ENCODE measurements around the gene RNF166. TPM values are rescaled to one million over a fixed set of nuclear protein-coding genes. Genes with fewer than 3 reads are reported as not detected.

RNF166 gene
- total RNA-seq, 1 donor from 2014 or later: 17.0 TPM

DNA sequence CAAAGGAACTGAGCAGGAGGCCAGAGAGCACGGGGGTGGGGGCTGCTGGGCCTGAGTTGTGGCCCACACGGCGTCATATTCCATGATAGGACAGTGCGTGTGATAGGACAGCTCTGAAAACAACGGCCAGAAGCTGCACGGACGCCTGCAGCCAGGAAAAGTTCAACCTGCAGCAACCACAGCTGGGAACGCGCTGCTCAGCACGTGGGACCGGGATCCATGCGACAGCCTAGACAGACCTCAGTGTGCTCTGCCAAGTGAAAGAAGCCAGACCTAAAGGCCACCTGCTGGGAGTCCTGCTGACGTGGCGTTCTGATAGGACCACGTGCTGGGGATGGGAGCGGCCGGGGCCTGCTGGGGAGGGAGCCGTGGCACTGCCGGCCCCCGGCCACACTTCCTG, 21.7 kb upstream of the RNF166 start:
- ATAC-seq: peak; percentile 54
- intact Hi-C loops (cut with DNase I): no loop called here
- peak; percentile 63 for DNase-seq (ENCODE audit: missing footprints)

GRCh38 chr16:88726981-88727380, 20.8 kb upstream of the RNF166 start:
- no peak for ATAC-seq
- intact Hi-C loops (cut with DNase I): no loop called here
- peak; percentile 33 for DNase-seq (ENCODE audit: missing footprints)

DNA sequence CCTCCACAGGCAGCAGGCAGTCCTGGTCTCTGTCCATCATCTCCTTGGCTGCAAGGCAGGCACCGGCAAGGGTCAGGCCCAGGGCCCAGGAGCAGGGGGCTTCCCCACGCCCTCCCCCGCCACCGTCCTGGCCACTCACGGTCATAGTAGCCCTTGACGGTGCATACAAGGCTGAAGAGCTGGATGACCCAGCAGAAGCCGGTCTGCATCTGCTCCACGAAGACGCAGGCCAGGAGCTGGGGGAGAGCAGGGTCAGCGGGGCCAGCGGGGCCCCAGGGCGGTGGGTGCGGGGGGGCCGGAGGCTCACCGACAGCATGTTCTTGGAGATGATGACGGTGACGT, 20.2 kb upstream of the RNF166 start:
- intact Hi-C loops (cut with DNase I): no loop called here
- ATAC-seq (no peak), DNase-seq (ENCODE audit: missing footprints) (peak; percentile 65)

GRCh38 chr16:88725609-88726407, 19.6 kb upstream of the RNF166 start:
- intact Hi-C loops (cut with DNase I): no loop called here
- DNase-seq (ENCODE audit: missing footprints): peak; percentile 16
- ATAC-seq: no peak

DNA sequence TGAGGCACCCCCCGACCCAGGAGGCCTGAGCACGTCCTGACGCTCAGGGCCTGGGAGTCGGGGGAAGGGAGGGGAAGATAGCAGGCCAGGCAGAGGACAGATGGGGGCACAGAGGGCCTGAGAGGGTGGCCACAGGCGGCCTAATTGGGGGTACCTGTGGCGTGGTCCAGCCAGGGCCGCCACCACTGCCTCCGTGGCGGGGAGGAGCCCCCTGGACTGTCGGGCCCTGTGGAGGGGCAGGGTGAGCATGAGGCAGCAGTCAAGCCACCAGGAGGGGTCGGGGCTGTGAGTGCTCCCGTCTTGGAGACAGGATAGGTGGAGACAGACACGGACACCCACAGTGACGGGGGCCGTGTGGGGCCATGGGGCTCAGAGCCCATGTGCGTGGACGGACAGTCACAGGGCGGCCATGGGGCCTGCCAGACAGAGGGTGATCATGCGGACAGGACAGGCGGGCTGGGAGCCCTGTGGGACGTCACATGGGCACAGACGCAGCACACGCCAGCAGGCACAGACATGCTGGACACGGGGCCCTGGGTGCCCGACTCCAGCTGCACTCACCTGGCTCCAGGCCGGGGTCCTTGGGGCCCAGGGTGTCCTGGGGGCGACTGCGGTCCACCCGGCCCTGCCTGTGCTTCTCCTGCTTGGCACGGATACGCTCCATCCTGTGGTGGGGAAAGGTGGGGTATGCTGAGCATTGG, 18.8 kb upstream of the RNF166 start:
- DNase-seq (ENCODE audit: missing footprints) (peak; percentile 65), ATAC-seq (no peak)
- intact Hi-C loops (cut with DNase I): no loop called here

- ATAC-seq (no peak), DNase-seq (ENCODE audit: missing footprints) (peak; percentile 27)
- intact Hi-C loops (cut with DNase I): no loop called here
Measured at GRCh38 chr16:88723911-88724310, 17.7 kb upstream of the RNF166 start.

GRCh38 chr16:88723507-88723887, 17.3 kb upstream of the RNF166 start:
- no peak for ATAC-seq

DNA sequence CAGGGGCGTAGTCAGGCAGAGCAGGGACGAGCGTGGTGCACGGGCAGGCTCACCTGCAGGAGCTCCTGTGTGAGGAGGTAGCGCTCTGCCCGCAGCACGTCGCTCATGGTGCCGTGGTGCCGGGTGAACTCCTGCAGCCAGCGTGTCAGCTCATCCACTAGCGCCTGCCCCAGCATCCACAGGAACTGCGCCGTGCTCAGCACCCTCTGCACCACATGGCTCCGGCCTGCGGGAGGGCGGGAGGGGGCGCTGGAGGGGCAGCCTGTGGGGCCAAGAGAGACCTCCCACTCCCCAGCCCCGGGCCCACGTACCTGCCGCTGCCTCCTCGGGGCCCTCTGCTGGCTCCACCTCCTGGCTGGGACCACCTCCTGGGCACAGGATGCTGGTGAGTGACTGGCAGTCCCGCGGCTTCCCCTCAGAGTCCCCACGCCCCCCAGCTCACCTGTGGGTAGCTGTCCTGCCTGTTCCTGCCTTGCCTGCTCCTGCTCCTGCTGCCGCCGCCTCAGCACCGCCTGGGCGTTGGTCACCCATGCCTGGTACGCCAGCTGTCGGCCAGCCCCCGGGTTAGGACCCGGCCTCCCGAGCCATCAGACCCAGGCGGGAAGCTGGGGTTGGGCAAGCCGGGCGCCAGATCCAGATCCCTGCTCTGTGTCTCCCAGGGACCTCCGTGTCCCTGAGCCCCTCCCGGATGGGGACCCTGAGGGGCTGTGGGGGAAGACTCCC, 16.7 kb upstream of the RNF166 start:
- intact Hi-C loops (cut with DNase I): no loop called here

More at GRCh38 chr16:88723507-88723887, 17.3 kb upstream of the RNF166 start:
- intact Hi-C loops (cut with DNase I): no loop called here
- DNase-seq (ENCODE audit: missing footprints): peak; percentile 48

DNA sequence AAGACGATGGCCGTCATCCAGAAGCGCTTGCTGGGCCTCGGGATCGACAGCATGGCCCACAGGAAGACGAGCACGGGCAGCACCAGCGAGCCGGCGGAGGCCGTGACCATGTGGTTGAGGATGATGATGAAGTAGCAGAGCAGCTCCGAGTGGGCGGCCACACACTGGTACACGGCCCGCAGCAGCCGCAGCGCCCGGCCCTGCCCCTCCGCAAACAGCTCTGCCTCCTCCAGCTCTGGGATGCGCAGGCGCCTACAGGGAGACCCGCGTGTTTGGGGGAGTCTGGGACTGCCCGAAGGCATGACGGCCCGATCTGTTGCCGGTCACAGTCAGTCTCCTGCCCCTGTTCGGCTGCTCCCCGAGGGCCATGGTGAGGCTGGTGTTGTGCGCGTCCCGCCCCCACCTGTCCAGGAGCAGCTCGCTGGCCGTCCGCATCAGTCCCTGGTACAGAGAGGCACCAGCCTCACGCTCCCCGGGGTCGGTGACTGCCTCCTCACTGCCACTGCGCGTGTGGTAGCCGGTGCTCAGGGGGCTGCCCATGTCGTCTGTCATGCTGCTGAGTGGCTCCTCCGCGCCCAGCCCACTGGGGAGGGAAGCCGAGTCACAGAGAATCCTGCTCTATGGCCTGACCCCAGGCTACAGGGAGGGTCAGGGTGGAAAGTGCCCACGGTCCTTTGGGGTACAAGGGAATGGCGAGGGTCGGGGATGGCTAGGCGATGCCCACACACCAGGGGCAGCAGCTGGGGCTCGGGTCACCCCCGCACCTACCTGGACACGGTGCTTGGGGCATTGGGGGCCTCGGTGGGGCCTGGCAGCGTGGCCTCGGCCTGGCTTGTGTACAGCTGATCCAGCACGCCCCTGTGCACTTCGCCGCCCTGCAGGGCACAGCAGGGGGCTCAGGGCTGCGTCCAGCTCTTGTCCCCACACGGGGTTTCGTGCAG, 15.9 kb upstream of the RNF166 start:
- ATAC-seq (no peak), DNase-seq (ENCODE audit: missing footprints) (no peak)
- intact Hi-C loops (cut with DNase I): no loop called here

More for the DNA sequence above, 16.7 kb upstream of the RNF166 start:
- peak; percentile 66 for DNase-seq (ENCODE audit: missing footprints)
- no peak for ATAC-seq

DNA sequence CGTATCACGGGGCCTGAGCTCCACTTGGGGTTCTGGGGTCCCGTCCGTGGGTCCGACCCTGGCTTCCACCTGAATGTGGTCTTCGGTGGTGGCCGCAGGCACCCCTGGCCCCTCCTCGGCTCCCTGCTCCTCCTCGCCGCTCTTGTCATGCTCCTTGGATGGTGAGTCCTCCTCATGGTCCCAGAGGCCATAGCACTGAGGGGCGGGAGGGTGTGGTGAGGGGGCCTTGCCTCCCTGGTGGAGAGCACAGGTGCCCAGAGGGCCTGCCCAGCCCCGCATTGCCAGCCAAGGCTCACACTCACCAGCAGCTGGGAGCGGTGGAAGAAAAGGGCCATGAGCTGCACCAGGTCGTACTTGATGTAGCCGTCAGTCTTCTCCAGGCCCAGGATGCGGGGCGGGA, 15.0 kb upstream of the RNF166 start:
- intact Hi-C loops (cut with DNase I): no loop called here
- ATAC-seq: no peak
- DNase-seq (ENCODE audit: missing footprints): no peak

DNA sequence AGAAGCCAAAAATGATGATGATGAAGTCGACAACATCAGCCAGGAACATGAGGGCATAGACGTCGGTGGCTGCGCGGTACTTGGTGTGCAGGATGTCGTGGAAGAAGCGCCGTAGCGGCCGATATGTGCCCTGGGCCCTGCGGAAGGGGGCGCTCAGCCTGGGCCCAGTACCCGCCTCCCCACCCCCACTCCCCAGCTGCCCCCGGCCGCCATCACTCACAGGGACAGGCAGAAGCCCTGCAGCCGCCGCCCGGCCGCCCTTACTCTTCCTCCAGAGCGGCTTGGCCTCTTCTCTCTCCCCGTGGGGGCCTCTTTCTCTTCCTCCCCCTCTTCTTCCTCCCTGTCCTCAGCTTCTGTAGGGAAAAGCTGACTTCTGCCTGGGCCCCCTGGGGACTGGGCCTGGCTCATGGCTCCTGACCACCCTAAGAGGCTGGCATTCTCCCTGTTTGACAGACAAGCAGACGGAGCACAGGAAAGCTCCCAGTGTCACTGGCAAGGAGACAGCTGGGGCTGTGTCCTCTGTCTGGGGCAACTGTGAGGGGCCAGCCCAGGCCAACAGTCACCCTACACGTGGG, 14.3 kb upstream of the RNF166 start:
- DNase-seq (ENCODE audit: missing footprints): no peak
- no peak for ATAC-seq
- intact Hi-C loops (cut with DNase I): no loop called here

DNA sequence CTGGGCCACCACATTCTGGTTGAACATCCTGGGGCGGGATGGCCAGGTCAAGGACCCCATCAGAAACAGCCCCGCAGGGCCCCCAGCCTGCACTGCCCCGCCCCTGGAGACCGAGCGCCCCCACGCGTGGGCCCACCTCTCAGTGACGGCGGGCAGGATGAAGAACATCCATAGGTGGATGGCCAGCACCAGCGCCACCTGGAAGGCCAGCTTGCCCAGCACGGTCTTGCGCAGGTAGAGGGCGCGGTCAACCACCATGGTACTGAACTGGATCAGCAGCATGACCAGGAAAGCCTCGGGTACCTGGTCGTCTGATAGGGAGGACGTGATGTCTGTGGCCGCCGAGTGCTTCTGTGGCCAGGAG, 13.7 kb upstream of the RNF166 start:
- ATAC-seq (no peak), DNase-seq (ENCODE audit: missing footprints) (no peak)
- intact Hi-C loops (cut with DNase I): no loop called here

- intact Hi-C loops (cut with DNase I): no loop called here
- ATAC-seq (peak; percentile 46), DNase-seq (ENCODE audit: missing footprints) (no peak)
Measured at GRCh38 chr16:88719267-88719932, 13.2 kb upstream of the RNF166 start.

DNA sequence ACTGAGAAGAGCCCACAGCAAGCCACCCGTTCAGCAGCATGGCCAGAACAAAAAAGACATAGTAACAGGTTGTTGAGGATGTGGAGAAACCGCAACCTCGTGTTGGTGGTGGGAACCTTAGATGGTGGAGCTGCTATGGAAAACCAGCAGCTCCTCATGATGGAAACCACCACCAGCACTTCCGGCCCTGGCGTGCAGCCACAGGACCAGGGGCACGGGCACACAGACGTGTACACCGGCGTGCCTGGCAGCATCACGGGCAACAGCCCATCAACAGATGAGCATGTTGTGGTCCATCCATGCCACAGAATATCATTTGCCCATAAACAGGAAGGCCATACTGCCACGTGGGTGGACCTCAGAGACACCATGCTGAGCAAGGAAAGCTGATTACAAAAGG, 12.0 kb upstream of the RNF166 start:
- intact Hi-C loops (cut with DNase I): no loop called here
- DNase-seq (ENCODE audit: missing footprints): no peak
- no peak for ATAC-seq

GRCh38 chr16:88716601-88717001, 10.4 kb upstream of the RNF166 start:
- intact Hi-C loops (cut with DNase I): no loop called here
- ATAC-seq: no peak

DNA sequence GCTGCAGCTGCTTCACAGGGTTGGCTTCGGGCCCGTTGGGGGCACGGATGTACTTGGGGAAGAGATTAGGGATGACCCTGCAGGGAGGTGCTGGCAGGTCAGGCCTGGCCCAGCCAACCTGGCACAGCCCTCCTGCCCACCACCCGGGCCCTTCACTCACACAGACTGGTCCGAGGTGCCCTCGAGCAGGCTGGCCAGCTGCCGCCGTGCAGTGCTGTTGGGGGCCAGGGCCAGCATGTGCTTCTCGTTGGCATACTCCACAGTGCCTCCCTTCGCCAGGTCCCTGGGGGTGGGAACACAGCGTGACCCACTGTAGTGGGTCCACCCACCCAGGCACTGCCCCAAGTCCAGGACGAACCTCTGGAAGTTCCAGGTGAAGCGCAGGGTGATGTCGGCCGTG, 10.0 kb upstream of the RNF166 start:
- no peak for DNase-seq (ENCODE audit: missing footprints)
- no peak for ATAC-seq
- intact Hi-C loops (cut with DNase I): no loop called here

More at GRCh38 chr16:88716601-88717001, 10.4 kb upstream of the RNF166 start:
- DNase-seq (ENCODE audit: missing footprints): no peak

DNA sequence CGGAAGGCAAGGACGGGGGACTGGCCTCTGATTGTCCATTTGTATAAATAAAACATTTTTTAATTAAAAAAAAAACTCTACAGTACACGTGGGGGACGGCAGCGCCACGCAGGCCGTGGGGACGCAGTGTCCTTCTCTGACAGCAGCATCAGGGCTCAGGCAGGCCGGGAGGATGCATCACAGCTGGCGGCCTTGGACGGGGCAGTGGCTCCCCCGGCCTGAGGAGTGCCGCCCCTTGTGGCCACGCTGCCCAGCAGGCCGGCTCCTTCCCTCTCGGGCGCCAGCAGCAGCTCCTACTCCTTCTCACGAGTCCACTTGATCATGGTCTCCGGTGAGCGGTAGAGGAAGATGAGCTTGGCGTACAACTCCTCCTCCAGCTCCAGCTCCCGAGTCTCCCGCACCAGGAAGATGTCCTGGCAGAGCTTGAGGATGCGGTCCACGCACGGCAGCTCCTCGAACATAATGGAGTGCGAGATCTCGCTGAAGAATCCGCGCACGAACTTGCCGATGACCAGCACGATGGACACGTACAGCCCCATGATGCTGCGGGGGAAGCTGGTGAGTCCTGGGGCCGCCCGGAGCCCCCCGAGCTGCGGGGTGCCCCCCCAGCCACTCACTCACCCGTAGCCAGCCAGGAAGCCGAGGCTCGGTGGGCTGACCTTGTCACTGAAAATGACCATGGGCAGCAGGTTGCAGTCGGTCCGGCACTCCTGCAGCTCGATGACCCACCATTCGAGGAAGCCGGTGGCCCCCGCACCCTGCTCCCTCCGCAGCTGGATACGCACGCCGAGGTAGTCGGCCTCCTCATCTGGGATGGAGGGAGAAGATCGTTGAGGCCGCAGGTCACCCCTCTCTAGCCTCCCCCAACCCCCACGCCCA, 9.3 kb upstream of the RNF166 start:
- DNase-seq (ENCODE audit: missing footprints): no peak
- intact Hi-C loops (cut with DNase I): no loop called here

More for the DNA sequence above, 9.3 kb upstream of the RNF166 start:
- ATAC-seq: no peak

All from Right ventricle myocardium inferior (tissue), 1 donor.